ENCODE data around the gene MBOAT7.

The MBOAT7 gene

GRCh38 chr19:54136864-54137698 is 52.3 kb downstream of the MBOAT7 start:
- DNase-seq, result peak; percentile 100

DNA sequence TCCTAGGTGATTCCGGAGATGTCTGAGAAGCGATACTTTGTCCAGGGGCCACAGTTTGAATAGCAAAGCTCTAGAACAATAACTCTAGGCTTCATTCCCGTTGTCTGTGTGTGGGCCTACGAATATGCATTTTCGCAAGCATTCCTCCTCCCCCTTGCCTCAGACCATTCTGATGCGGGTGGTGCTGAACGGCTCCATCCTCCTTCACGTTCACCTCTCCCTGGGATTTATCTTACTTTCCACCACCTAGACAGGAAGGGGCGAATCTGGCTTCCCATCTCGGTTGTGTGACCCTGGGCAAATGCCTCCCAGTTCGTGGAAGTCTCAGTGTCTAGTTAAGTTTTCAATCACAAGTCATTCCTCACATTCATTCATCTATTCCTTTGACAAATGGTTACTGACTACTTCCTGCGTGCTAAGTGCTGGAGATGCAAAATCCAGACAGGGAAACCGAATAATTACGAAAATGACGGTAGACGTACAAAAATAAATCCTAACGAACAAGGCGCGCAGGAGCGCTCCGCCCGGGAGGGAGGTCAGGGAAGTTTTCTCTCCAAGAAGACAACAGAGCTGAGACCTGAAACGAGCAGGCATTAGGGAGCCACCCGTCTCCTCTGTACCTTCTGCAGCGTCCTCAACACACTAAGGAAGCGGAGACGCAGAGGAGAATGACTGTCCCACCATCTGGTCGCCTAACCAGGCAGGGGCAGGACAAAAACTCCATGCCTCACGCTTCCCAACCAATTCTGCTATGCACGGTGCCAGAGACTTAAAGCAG is 53.1 kb downstream of the MBOAT7 start:
- no peak for DNase-seq

DNA sequence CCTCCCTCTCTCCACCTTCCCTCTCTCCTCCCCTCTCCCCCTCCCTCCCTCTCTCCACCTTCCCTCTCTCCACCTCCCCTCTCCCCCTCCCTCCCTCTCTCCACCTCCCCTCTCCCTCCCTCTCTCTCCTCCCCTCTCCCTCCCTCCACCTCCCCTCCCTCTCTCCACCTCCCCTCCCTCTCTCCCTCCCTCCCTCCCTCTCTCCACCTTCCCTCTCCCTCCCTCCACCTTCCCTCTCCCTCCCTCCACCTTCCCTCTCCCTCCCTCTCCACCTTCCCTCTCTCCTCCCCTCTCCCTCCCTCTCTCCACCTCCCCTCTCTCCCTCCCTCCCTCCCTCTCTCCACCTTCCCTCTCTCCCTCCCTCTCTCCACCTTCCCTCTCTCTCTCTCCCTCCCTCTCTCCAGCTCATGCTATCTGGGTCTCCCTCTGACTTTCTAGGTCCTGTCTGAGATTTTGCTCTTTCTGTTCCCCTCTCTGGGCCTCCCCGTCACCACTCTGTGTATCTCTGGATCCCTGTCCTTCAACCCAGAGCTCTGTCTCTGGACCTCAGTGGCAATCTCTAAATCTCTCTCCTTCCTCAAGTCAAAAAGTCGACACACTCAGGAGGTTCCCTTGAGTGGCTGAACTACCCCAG is 55.3 kb downstream of the MBOAT7 start:
- DNase-seq, result no peak

- no peak for DNase-seq
These were observed 55.9 kb downstream of the MBOAT7 start for GRCh38 chr19:54133312-54133956.

DNA sequence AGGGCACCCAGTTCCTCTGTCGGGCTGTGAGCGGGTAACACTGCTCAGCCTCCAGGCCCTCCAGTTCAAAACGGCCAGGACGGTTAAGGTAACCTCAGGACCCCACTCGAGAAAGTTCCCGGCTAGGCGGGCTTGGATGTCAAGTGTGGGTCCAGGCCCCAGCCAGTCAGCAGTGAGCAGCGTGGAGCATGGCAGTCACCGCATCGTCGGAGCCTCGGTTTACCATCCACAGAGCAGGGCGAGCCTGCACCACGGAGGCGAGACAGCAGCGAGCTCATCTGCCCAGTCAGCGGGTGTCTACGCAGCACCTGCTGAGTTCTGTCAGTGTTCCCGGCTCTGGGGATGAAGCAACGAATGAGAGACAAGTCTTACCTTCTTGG is 59.8 kb downstream of the MBOAT7 start:
- DNase-seq, result no peak

- DNase-seq, result no peak
These were observed 60.4 kb downstream of the MBOAT7 start for GRCh38 chr19:54128796-54129616.

DNA sequence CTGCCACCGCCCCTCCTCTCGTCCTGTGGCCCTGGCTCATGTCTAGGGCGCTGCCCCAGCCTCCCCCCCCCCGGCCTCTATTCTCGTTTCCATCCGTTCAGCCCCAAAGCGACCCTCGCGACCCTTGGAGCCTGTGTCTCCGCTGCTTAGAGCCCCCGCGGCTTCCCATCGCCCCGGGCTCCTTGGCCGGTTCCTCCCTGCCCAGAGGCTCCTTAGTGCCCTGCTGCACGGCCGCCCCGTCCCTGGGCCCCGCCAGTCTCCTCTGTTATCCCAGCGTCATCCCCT is 61.0 kb downstream of the MBOAT7 start:
- DNase-seq, result no peak

GRCh38 chr19:54127688-54128440 is 61.5 kb downstream of the MBOAT7 start:
- no peak for DNase-seq

- DNase-seq, result no peak
These were observed 63.7 kb downstream of the MBOAT7 start for GRCh38 chr19:54125713-54126112.

DNA sequence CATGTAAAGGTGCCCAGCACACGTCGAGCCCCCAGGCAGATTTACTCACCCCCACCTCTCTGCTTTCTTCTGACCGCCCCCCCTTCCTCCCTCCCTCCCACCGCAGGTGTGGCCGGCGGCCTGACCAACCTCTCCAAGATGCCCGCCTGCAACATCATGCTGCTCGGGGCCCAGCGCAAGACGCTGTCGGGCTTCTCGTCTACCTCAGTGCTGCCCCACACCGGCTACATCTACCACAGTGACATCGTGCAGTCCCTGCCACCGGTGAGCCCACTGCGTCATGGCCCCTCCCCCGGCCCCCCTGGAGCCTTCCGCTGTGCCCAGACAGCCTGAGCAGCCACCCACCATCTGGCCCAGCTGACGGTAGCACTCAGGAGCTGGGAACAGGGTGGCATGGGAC is 65.0 kb downstream of the MBOAT7 start:
- DNase-seq, result no peak

- DNase-seq, result no peak
These were observed 65.7 kb downstream of the MBOAT7 start for GRCh38 chr19:54123682-54124081.

Data from NCI-H524 treated with DMSO at 0.1 percent for 48 hours (cell line).